Osteoblast (primary cell): Measurements from ENCODE around the gene RNF144A. TPM values are rescaled to one million over a fixed set of nuclear protein-coding genes. Genes with fewer than 3 reads are reported as not detected.

Experiments
- DNase-seq: peaks from one replicate; pipeline ENCODE4 v3.0.0; 2011; ENCODE audit warnings: low spot score, mixed read lengths; ENCODE audit not compliant: insufficient read length; ENCODE audit errors: missing footprints
- H2AFZ ChIP-seq: 2 replicates; pipeline ENCODE4 v1.6.0; 2011; ENCODE audit warnings: mild to moderate bottlenecking, low read length
- H3K27ac ChIP-seq: 2 replicates; pipeline ENCODE4 v1.5.1; 2011; ENCODE audit warnings: mild to moderate bottlenecking, low read depth, low read length, moderate library complexity
- H3K27me3 ChIP-seq: 2 replicates; pipeline ENCODE4 v1.6.0; 2012; ENCODE audit warnings: mild to moderate bottlenecking, control low read depth, inconsistent platforms, low read length, moderate library complexity; ENCODE audit not compliant: insufficient read depth
- H3K36me3 ChIP-seq: 2 replicates; pipeline ENCODE4 v1.5.1; 2011; ENCODE audit warnings: mild to moderate bottlenecking, low read length, control low read depth, moderate library complexity; ENCODE audit not compliant: insufficient read depth
- H3K4me1 ChIP-seq: 2 replicates; pipeline ENCODE4 v1.5.1; 2011; ENCODE audit warnings: mild to moderate bottlenecking, low read length, control low read depth, moderate library complexity; ENCODE audit not compliant: insufficient read depth
- H3K4me2 ChIP-seq: 2 replicates; pipeline ENCODE4 v1.6.0; 2011; ENCODE audit warnings: mild to moderate bottlenecking, low read length; ENCODE audit not compliant: insufficient read depth
- H3K4me3 ChIP-seq: fragments of 200-600 bp; sonication (generic); 3 replicates; pipeline ENCODE4 v1.5.1; 2012; ENCODE audit warnings: mild to moderate bottlenecking, low read length, inconsistent platforms; ENCODE audit not compliant: insufficient read depth
- H3K79me2 ChIP-seq: 2 replicates; pipeline ENCODE4 v1.6.0; 2012; ENCODE audit warnings: mild to moderate bottlenecking, low read length, control low read depth, inconsistent platforms; ENCODE audit not compliant: insufficient read depth
- H3K9me3 ChIP-seq: 2 replicates; pipeline ENCODE4 v1.5.1; 2011; ENCODE audit warnings: low read depth, low read length, control low read depth
- H4K20me1 ChIP-seq: 2 replicates; pipeline ENCODE4 v1.6.0; 2012; ENCODE audit warnings: mild to moderate bottlenecking, low read length, control low read depth; ENCODE audit not compliant: insufficient read depth
- total RNA-seq: library from RNA; depleted of rRNA; stranded (reverse); fragments of >200 nt; gene quantifications from 2 replicates; pipeline ENCODE4 v1.2.3, GENCODE V29; 2012
- TF ChIP-seq, protein P1 (sequence below): IDR thresholded peaks from 2 replicates; pipeline ENCODE4 v1.5.1; 2011; ENCODE audit warnings: mild to moderate bottlenecking, low read depth, low read length, moderate library complexity; ENCODE audit errors: extremely low read depth

Gene RNF144A
- total RNA-seq, 1 donor = 15.9 TPM

DNA sequence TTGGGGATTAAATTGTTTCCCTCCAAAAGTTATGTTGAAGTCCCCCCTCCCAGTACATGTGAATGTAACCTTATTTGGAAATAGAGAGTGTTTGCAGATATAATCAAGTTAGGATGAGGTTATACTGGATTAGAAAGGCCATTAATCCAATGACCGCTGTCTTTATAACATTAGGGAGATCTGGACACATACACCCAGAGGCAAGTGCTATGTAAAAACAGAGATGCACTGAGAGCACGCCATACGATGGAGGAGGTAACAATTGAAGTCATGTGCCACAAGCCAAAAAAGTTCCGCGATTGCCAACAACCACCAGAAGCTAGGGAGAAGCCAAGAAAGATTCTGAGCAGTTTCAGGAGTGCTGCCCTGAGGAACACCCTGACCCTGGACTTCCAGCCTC lies 153.3 kb downstream of the RNF144A start:
- TF ChIP-seq, protein P1, sequence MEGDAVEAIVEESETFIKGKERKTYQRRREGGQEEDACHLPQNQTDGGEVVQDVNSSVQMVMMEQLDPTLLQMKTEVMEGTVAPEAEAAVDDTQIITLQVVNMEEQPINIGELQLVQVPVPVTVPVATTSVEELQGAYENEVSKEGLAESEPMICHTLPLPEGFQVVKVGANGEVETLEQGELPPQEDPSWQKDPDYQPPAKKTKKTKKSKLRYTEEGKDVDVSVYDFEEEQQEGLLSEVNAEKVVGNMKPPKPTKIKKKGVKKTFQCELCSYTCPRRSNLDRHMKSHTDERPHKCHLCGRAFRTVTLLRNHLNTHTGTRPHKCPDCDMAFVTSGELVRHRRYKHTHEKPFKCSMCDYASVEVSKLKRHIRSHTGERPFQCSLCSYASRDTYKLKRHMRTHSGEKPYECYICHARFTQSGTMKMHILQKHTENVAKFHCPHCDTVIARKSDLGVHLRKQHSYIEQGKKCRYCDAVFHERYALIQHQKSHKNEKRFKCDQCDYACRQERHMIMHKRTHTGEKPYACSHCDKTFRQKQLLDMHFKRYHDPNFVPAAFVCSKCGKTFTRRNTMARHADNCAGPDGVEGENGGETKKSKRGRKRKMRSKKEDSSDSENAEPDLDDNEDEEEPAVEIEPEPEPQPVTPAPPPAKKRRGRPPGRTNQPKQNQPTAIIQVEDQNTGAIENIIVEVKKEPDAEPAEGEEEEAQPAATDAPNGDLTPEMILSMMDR = no peak

DNA sequence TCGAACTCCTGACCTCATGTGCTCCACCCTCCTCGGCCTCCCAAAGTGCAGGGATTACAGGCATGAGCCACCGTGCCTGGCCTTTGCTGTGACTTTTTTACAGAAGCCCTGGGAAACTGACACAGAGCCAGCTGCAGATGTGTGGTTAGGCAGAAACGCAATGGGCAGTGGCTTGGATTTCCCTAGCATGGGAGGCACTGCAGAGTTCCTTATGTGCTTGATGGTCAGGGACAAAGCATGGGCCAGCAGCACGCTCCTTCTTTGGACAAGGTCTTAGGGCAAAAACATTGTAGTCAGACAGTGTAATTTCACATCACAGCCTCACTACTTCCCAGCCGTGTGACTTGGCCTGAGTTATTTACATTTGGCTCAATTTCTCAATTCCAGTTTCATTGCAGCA lies 153.9 kb downstream of the RNF144A start:
- TF ChIP-seq, protein P1 = no peak
- Histone ChIP-seq H3K27ac (no peak overlapping the region), H3K27me3 (no peaks in the 10 kb centered on the region), H3K79me2 (no peaks in the 10 kb centered on the region), H3K36me3 (no peaks in the 10 kb centered on the region), H4K20me1 (no peaks in the 10 kb centered on the region), H3K9me3 (no peaks in the 10 kb centered on the region), H3K4me1 (no peaks in the 10 kb centered on the region), H3K4me2 (no peak overlapping the region), H2AFZ (no peak overlapping the region), H3K4me3 (no peak overlapping the region)
- no peak for DNase-seq

More for the DNA sequence above, 153.3 kb downstream of the RNF144A start:
- Histone ChIP-seq H4K20me1 (no peaks in the 10 kb centered on the region), H3K4me3 (no peak overlapping the region), H2AFZ (no peak overlapping the region), H3K27ac (no peak overlapping the region), H3K4me1 (no peaks in the 10 kb centered on the region), H3K79me2 (no peaks in the 10 kb centered on the region), H3K4me2 (no peak overlapping the region), H3K36me3 (no peaks in the 10 kb centered on the region), H3K27me3 (no peaks in the 10 kb centered on the region), H3K9me3 (no peaks in the 10 kb centered on the region)
- no peak for DNase-seq

DNA sequence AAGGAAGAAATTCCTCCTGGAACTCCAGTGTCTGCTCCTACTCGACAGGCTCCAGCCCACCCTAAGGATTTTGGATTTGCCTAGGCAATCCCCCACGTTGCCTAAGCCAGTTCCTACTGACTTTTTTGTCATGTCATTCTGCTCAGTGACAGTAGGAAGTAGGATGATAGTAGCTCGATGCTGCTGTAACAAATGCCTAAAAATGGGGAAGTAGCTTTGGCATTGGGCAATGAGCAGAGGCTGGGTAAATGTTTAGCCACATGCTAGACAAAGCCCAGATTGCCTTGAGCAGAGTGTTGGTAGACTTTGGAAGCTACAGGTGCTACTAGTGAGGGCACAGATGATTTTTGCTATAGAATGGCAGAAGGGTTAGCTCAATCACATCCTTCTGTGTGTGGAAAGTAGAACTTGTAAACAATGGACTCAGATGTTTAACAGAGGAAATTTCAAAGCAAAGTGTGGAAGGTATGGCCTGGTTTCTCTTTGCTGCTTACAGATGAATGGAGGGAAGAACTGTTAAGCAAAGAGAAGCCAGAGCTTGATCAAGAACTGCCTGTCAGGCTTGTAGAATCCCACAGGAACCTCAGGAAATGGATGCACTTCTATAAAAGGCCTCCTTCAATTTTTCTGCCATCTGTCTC lies 154.8 kb downstream of the RNF144A start:
- no peak for DNase-seq
- Histone ChIP-seq H4K20me1 (no peaks in the 10 kb centered on the region), H3K4me2 (no peak overlapping the region), H3K36me3 (no peaks in the 10 kb centered on the region), H3K9me3 (no peaks in the 10 kb centered on the region), H3K27me3 (no peaks in the 10 kb centered on the region), H3K4me3 (no peak overlapping the region), H3K27ac (no peak overlapping the region), H3K79me2 (no peaks in the 10 kb centered on the region), H2AFZ (no peak overlapping the region), H3K4me1 (no peaks in the 10 kb centered on the region)
- TF ChIP-seq, protein P1 = no peak

DNA sequence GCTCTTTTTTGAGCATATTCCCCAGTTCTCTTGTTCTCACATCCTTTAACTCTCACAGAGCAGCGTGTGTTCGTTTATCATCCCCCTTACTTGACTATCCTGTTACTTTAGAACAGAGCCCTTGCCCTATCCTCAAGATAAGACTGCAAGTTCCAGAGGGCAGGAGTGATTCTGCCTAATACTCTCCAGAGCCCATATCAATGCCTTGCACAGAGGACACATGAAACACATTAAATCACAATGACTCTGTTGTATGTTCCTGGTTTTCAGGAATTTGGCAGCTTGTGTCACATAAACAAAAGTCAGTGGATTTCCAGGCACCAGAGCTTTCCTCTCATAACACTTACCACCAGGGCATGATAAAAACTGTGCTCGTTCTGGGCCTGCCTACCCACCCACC lies 156.7 kb downstream of the RNF144A start:
- H3K36me3 ChIP-seq = no peaks in the 10 kb centered on the region
- no peak for DNase-seq
- H3K4me3 ChIP-seq = no peak overlapping the region
- H3K4me2 ChIP-seq = no peak overlapping the region
- H2AFZ ChIP-seq = no peak overlapping the region
- H3K4me1 ChIP-seq = no peaks in the 10 kb centered on the region
- no peaks in the 10 kb centered on the region for H4K20me1 ChIP-seq
- H3K27me3 ChIP-seq = no peaks in the 10 kb centered on the region
- TF ChIP-seq, protein P1 = no peak
- H3K27ac ChIP-seq = no peak overlapping the region
- no peaks in the 10 kb centered on the region for H3K79me2 ChIP-seq
- no peaks in the 10 kb centered on the region for H3K9me3 ChIP-seq
